GM12878 (cell line): ENCODE results near the gene NCLN. TPM values are rescaled to one million over a fixed set of nuclear protein-coding genes. Genes with fewer than 3 reads are reported as not detected.

ENCODE experiments used
- ATAC-seq: fragments of 200-7000 bp; cut with Tn5 transposase; 3 replicates; pipeline ENCODE4 v1.9.1; 2020; ENCODE audit warnings: mild to moderate bottlenecking, moderate library complexity
- BruUV-seq: library from RNA; stranded (reverse); fragments of 400-500 nt; replicated peaks from 2 replicates; lab custom pipeline; 2021; lab: Mats Ljungman, UMichigan
- CTCF ChIA-PET: fragments of 300-600 bp; sonication (Branson Sonifier 250); formaldehyde crosslinking; extraction: SDS; loops from one replicate; lab custom pipeline; 2021; ENCODE audit warnings: inconsistent platforms; lab: Yijun Ruan, JAX
- POLR2A ChIA-PET: fragments of 350-600 bp; formaldehyde crosslinking; extraction: SDS; loops from one replicate; lab custom pipeline; 2021; ENCODE audit warnings: inconsistent platforms; lab: Charles Lee
- RAD21 ChIA-PET: fragments of 300-600 bp; sonication (Branson Sonifier 250); formaldehyde crosslinking; loops from one replicate; lab custom pipeline; 2023; ENCODE audit warnings: antibody characterized with exemption; ENCODE audit not compliant: unreplicated experiment; lab: Charles Lee
- SMC1A ChIA-PET: fragments of 300-600 bp; sonication (Branson Sonifier 250); formaldehyde crosslinking; loops from one replicate; lab custom pipeline; 2023; ENCODE audit not compliant: unreplicated experiment, uncharacterized antibody; lab: Charles Lee
- DNase-seq: peaks from one replicate; pipeline ENCODE4 v3.0.0-alpha.2; 2011; ENCODE audit warnings: low read depth, low spot score
- FAIRE-seq: peaks from 3 replicates; lab custom pipeline; 2011; peaks lifted over from hg19 to GRCh38; lab: Jason Lieb, UNC
- H2AFZ ChIP-seq: 2 replicates; pipeline ENCODE4 v1.6.0; 2011; ENCODE audit warnings: low read depth, low read length, control low read depth; ENCODE audit not compliant: control insufficient read depth
- H3K27ac ChIP-seq: 2 replicates; pipeline ENCODE4 v1.5.1; 2011; ENCODE audit warnings: control low read depth; ENCODE audit not compliant: control insufficient read depth, insufficient read depth
- H3K27me3 ChIP-seq, 2 experiments: replicated peaks in 1 of 2; 2 replicates each; pipeline versions ENCODE4 v1.6.0 to v1.6.1; 2011; ENCODE audit warnings: low read length in 1 of 2; ENCODE audit not compliant: control insufficient read depth in 2 of 2, insufficient read depth in 2 of 2
- H3K36me3 ChIP-seq, 2 experiments: 2 replicates each; pipeline ENCODE4 v1.5.1; 2011; ENCODE audit warnings: low read length in 1 of 2; ENCODE audit not compliant: control insufficient read depth in 2 of 2, insufficient read depth in 2 of 2
- H3K4me1 ChIP-seq: 2 replicates; pipeline ENCODE4 v1.6.1; 2011; ENCODE audit warnings: mild to moderate bottlenecking, low read length, moderate library complexity, mixed read lengths; ENCODE audit not compliant: control insufficient read depth, insufficient read depth
- H3K4me2 ChIP-seq: 2 replicates; pipeline ENCODE4 v1.6.0; 2011; ENCODE audit warnings: control low read depth; ENCODE audit not compliant: control insufficient read depth, insufficient read depth
- H3K4me3 ChIP-seq: fragments of 200-600 bp; sonication (generic); 2 replicates; pipeline ENCODE4 v1.5.1; 2016
- H3K79me2 ChIP-seq: 2 replicates; pipeline ENCODE4 v1.6.0; 2011; ENCODE audit warnings: low read length; ENCODE audit not compliant: control insufficient read depth, insufficient read depth
- H3K9ac ChIP-seq: 2 replicates; pipeline ENCODE4 v1.8.0; 2011; ENCODE audit warnings: low read length, control low read depth, mixed read lengths; ENCODE audit not compliant: control insufficient read depth, insufficient read depth
- H3K9me3 ChIP-seq: replicated peaks from 3 replicates; pipeline ENCODE4 v1.5.1; 2011; ENCODE audit warnings: mild to moderate bottlenecking, low read length; ENCODE audit not compliant: control insufficient read depth, insufficient read depth
- H4K20me1 ChIP-seq: 2 replicates; pipeline ENCODE4 v1.6.0; 2011; ENCODE audit not compliant: control insufficient read depth, insufficient read depth
- CEBPB ChIP-seq, 2 experiments: fragments of 150-350 bp in 1 of 2; IDR thresholded peaks; 2 replicates each; pipeline ENCODE4 v1.6.1; 2012 to 2014; ENCODE audit warnings: low read depth in 2 of 2, low read length in 2 of 2, borderline replicate concordance in 1 of 2, inconsistent platforms in 1 of 2
- IRF4 ChIP-seq: IDR thresholded peaks from 2 replicates; pipeline ENCODE4 v1.6.1; 2011; ENCODE audit warnings: low read depth, low read length
- KAT2A ChIP-seq: conservative IDR thresholded peaks from 2 replicates; pipeline ENCODE4 v1.6.1; 2011; ENCODE audit warnings: low read depth, low read length; ENCODE audit not compliant: control insufficient read depth
- LARP7 ChIP-seq: fragments of 450-650 bp; IDR thresholded peaks from 2 replicates; pipeline ENCODE4 v1.6.1; 2017; ENCODE audit warnings: mild to moderate bottlenecking
- MEF2B ChIP-seq: fragments of 450-650 bp; IDR thresholded peaks from 2 replicates; pipeline ENCODE4 v1.6.1; 2018; ENCODE audit warnings: mild to moderate bottlenecking, moderate library complexity; ENCODE audit not compliant: partially characterized antibody, poor library complexity, severe bottlenecking
- MYB ChIP-seq: fragments of 150-350 bp; IDR thresholded peaks from 2 replicates; pipeline ENCODE4 v1.6.1; 2014; ENCODE audit warnings: mild to moderate bottlenecking, low read depth, low read length, borderline replicate concordance
- RUNX3 ChIP-seq: IDR thresholded peaks from 2 replicates; pipeline ENCODE4 v1.6.1; 2012; ENCODE audit warnings: low read length, inconsistent platforms
- SUPT20H ChIP-seq: IDR thresholded peaks from 2 replicates; pipeline ENCODE4 v1.6.1; 2011; ENCODE audit warnings: low read depth, mild to moderate bottlenecking, low read length, moderate library complexity, borderline replicate concordance; ENCODE audit not compliant: control insufficient read depth
- YY1 ChIP-seq: IDR thresholded peaks from 2 replicates; pipeline ENCODE4 v1.6.1; 2011; ENCODE audit warnings: low read depth, mild to moderate bottlenecking, low read length
- WGBS: methylation state at CpG from one replicate; pipeline ENCODE4 v1.1.6; 2016; ENCODE audit warnings: low lambda C conversion rate; ENCODE audit not compliant: insufficient replicate concordance, insufficient coverage; ENCODE audit errors: missing lambda C conversion rate; 5-methylcytosine and 5-hydroxymethylcytosine counted together
- in situ Hi-C: fragments of 300-500 bp; cut with MboI; formaldehyde crosslinking; loops from 9 replicates; pipeline ENCODE4 v1.14.3; 2018; ENCODE audit warnings: mixed read lengths
- intact Hi-C: fragments of 100-400 bp; cut with micrococcal nuclease; formaldehyde crosslinking; loops from one replicate; pipeline ENCODE4 v1.14.2; 2022; ENCODE audit not compliant: unreplicated experiment
- polyA plus RNA-seq, 11 experiments: library from polyadenylated mRNA; depleted of rRNA in 4 of 11; unstranded in 6 of 11; stranded (reverse) in 5 of 11; fragments of >200 nt; fragmentation: Nextera tagmentation in 4 of 11; fragmentation: Illumina TruSeq in 1 of 11; extraction: Ambion mirVana in 4 of 11; extraction: Trizol in 1 of 11; gene quantifications; 1 replicate in 1 of 11; 2 replicates in 10 of 11; pipeline versions ENCODE4 v1.2.1 to v1.2.3, GENCODE V29; 2011 to 2016; ENCODE audit warnings: inconsistent platforms in 2 of 11, missing spikeins in 2 of 11, low read depth in 1 of 11
- total RNA-seq, 4 experiments: library from RNA; depleted of rRNA in 3 of 4; stranded (reverse); fragments of >200 nt in 3 of 4; fragmentation: Illumina TruSeq in 1 of 4; extraction: Trizol in 1 of 4; gene quantifications; 2 replicates each; pipeline versions ENCODE4 v1.2.1 to v1.2.3, GENCODE V29; 2013 to 2021
- TF ChIP-seq, protein P1 (sequence below): fragments of 150-350 bp; IDR thresholded peaks from 2 replicates; pipeline ENCODE4 v1.6.1; 2016; ENCODE audit warnings: low read depth, low read length
- TF ChIP-seq, protein P2 (sequence below): IDR thresholded peaks from 2 replicates; pipeline ENCODE4 v1.6.1; 2012; ENCODE audit warnings: low read depth, low read length, improper control_type of control experiment

Gene NCLN
- total and polyA plus RNA-seq, 10 of the 15 experiments (the other 5 are each of a cell fraction or from before 2014, with no cell fraction given): 2.2 to 79.1 (median 36.0) TPM

DNA sequence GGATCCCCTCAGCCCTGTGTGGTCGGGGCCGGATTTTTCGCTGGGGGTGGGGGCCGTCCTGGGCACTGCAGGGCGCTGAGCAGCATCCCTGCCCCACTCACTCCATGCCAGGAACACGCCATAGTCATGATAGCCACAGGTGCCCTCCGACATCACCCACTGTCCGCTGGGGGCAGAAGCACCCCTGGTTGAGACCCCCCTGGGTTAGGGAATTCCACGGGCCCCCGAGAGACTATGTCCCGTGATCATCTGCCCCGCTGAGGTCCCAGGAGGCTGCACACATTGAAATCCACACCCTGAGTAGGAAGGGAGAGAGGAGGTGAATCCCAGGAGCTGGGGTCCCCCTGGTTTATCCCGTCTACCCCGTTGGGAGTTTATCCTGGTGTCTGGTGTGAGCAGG lies 16.2 kb downstream of the NCLN start:
- Histone ChIP-seq H3K9ac (no peak overlapping the region), H3K9me3 (no peaks in the 10 kb centered on the region), H3K4me3 (no peak overlapping the region), H3K27ac (no peak overlapping the region), H3K4me2 (no peak overlapping the region), H3K36me3 (peaks cover 0 to 8% of the 10 kb centered on the region in 2 experiments; a peak in 2 of 4 replicates), H4K20me1 (no peaks in the 10 kb centered on the region), H2AFZ (no peak overlapping the region), H3K79me2 (no peaks in the 10 kb centered on the region), H3K27me3 (no peaks in the 10 kb centered on the region), H3K4me1 (no peaks in the 10 kb centered on the region)
- SMC1A ChIA-PET: no interaction called here
- 40% methylated on average over 14 of the region's 14 CpGs for WGBS
- POLR2A ChIA-PET: no interaction called here
- CTCF ChIA-PET: no interaction called here
- in situ Hi-C loops: no loop called here
- FAIRE-seq: no peak
- RAD21 ChIA-PET: no interaction called here
- no TSS peak for BruUV-seq
- DNase-seq: no peak
- intact Hi-C loops: no loop called here
- no peak for ATAC-seq
- TF ChIP-seq YY1 (no peak), MYB (no peak), IRF4 (no peak), KAT2A (no peak), LARP7 (no peak), SUPT20H (no peak), RUNX3 (no peak), CEBPB (IDR thresholded peaks at IDR 0.05; ENCODE audit: borderline replicate concordance in 1 of 2, low read depth in 2 of 2, low read length in 2 of 2) (no peak), MEF2B (no peak)
- TF ChIP-seq, protein P1, sequence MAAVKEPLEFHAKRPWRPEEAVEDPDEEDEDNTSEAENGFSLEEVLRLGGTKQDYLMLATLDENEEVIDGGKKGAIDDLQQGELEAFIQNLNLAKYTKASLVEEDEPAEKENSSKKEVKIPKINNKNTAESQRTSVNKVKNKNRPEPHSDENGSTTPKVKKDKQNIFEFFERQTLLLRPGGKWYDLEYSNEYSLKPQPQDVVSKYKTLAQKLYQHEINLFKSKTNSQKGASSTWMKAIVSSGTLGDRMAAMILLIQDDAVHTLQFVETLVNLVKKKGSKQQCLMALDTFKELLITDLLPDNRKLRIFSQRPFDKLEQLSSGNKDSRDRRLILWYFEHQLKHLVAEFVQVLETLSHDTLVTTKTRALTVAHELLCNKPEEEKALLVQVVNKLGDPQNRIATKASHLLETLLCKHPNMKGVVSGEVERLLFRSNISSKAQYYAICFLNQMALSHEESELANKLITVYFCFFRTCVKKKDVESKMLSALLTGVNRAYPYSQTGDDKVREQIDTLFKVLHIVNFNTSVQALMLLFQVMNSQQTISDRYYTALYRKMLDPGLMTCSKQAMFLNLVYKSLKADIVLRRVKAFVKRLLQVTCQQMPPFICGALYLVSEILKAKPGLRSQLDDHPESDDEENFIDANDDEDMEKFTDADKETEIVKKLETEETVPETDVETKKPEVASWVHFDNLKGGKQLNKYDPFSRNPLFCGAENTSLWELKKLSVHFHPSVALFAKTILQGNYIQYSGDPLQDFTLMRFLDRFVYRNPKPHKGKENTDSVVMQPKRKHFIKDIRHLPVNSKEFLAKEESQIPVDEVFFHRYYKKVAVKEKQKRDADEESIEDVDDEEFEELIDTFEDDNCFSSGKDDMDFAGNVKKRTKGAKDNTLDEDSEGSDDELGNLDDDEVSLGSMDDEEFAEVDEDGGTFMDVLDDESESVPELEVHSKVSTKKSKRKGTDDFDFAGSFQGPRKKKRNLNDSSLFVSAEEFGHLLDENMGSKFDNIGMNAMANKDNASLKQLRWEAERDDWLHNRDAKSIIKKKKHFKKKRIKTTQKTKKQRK: no peak
- TF ChIP-seq, protein P2, sequence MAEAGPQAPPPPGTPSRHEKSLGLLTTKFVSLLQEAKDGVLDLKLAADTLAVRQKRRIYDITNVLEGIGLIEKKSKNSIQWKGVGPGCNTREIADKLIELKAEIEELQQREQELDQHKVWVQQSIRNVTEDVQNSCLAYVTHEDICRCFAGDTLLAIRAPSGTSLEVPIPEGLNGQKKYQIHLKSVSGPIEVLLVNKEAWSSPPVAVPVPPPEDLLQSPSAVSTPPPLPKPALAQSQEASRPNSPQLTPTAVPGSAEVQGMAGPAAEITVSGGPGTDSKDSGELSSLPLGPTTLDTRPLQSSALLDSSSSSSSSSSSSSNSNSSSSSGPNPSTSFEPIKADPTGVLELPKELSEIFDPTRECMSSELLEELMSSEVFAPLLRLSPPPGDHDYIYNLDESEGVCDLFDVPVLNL: no peak
